H1 (cell line): ENCODE results near the gene SH2B3. TPM values are rescaled to one million over a fixed set of nuclear protein-coding genes. Genes with fewer than 3 reads are reported as not detected.

Source experiments
- CTCF ChIA-PET: fragments of 300-600 bp; sonication (Branson Sonifier 250); formaldehyde crosslinking; loops from one replicate; lab custom pipeline; 2021; ENCODE audit not compliant: partially characterized antibody; lab: Charles Lee
- POLR2A ChIA-PET: fragments of 300-600 bp; sonication (Branson Sonifier 250); formaldehyde crosslinking; loops from one replicate; lab custom pipeline; 2021; ENCODE audit warnings: inconsistent platforms; ENCODE audit not compliant: partially characterized antibody; lab: Charles Lee
- DNase-seq, 2 experiments: peaks; one replicate each; pipeline versions ENCODE4 v3.0.0 to v3.0.0-alpha.2; 2010 to 2022; ENCODE audit warnings: low spot score in 2 of 2, low read depth in 1 of 2, mixed read lengths in 1 of 2
- FAIRE-seq: peaks from 2 replicates; lab custom pipeline; 2011; peaks lifted over from hg19 to GRCh38; lab: Jason Lieb, UNC
- H2AFZ ChIP-seq: 2 replicates; pipeline ENCODE4 v1.8.1; 2012; ENCODE audit warnings: low read length, inconsistent platforms
- H2AK5ac ChIP-seq: 2 replicates; pipeline ENCODE4 v1.6.1; 2013; ENCODE audit warnings: low read depth, low read length
- H2BK120ac ChIP-seq: replicated peaks from 2 replicates; pipeline ENCODE3; 2013; ENCODE audit warnings: low read depth, low read length, inconsistent platforms
- H2BK12ac ChIP-seq: 2 replicates; pipeline ENCODE4 v1.6.1; 2013; ENCODE audit warnings: low read depth, low read length
- H2BK15ac ChIP-seq: 2 replicates; pipeline ENCODE4 v1.6.1; 2013; ENCODE audit warnings: low read length
- H2BK20ac ChIP-seq: 2 replicates; pipeline ENCODE4 v1.6.1; 2013; ENCODE audit warnings: low read length
- H2BK5ac ChIP-seq: 2 replicates; pipeline ENCODE4 v1.6.1; 2013; ENCODE audit warnings: low read depth, low read length
- H3K14ac ChIP-seq: 2 replicates; pipeline ENCODE4 v1.6.1; 2013; ENCODE audit warnings: inconsistent platforms; ENCODE audit not compliant: insufficient read length
- H3K18ac ChIP-seq: 2 replicates; pipeline ENCODE4 v1.6.1; 2013; ENCODE audit warnings: low read length; ENCODE audit errors: extremely low read depth
- H3K23ac ChIP-seq: 2 replicates; pipeline ENCODE4 v1.6.1; 2013; ENCODE audit warnings: inconsistent platforms; ENCODE audit not compliant: insufficient read length
- H3K23me2 ChIP-seq: 2 replicates; pipeline ENCODE4 v1.6.1; 2013; ENCODE audit warnings: low read depth, low read length
- H3K27ac ChIP-seq: 2 replicates; pipeline ENCODE4 v1.6.1; 2011; ENCODE audit warnings: low read depth, low read length, inconsistent platforms
- H3K27me3 ChIP-seq, 4 experiments: replicated peaks in 1 of 4; 1 replicate in 1 of 4; 2 replicates in 3 of 4; pipeline versions ENCODE4 v1.6.1 to v1.8.1; 2011 to 2013; ENCODE audit warnings: low read length in 3 of 4, mild to moderate bottlenecking in 3 of 4, inconsistent platforms in 2 of 4, mixed read lengths in 2 of 4, moderate library complexity in 1 of 4; ENCODE audit not compliant: control insufficient read depth in 3 of 4, insufficient read depth in 3 of 4; ENCODE audit errors: extremely low read depth in 1 of 4
- H3K36me3 ChIP-seq, 4 experiments: 2 replicates each; pipeline versions ENCODE4 v1.6.1 to v1.8.1; 2011 to 2013; ENCODE audit warnings: mild to moderate bottlenecking in 4 of 4, low read length in 3 of 4, moderate library complexity in 2 of 4, control low read depth in 1 of 4, inconsistent platforms in 1 of 4; ENCODE audit not compliant: insufficient read depth in 4 of 4, control insufficient read depth in 2 of 4
- H3K4ac ChIP-seq: replicated peaks from 2 replicates; pipeline ENCODE3; 2013; ENCODE audit warnings: low read length, low read depth, mixed read lengths, inconsistent platforms; ENCODE audit not compliant: insufficient read length
- H3K4me1 ChIP-seq, 4 experiments: replicated peaks in 1 of 4; 1 replicate in 1 of 4; 2 replicates in 3 of 4; pipeline versions ENCODE4 v1.6.1 to v1.8.1; 2011 to 2013; ENCODE audit warnings: low read length in 3 of 4, inconsistent platforms in 2 of 4, mixed read lengths in 1 of 4; ENCODE audit not compliant: insufficient read depth in 4 of 4, control insufficient read depth in 3 of 4
- H3K4me2 ChIP-seq, 2 experiments: 2 replicates each; pipeline versions ENCODE4 v1.6.1 to v1.8.1; 2011 to 2013; ENCODE audit warnings: low read depth in 2 of 2, low read length in 2 of 2, control low read depth in 1 of 2, inconsistent platforms in 1 of 2, mild to moderate bottlenecking in 1 of 2; ENCODE audit not compliant: insufficient read depth in 1 of 2
- H3K4me3 ChIP-seq, 4 experiments: fragments of 200-600, 300-600 bp in 1 of 4; sonication (generic), shearing (Covaris generic), sonication (Bioruptor Twin) in 1 of 4; 2 replicates each; pipeline versions ENCODE4 v1.5.1 to v1.8.1; 2011 to 2016; ENCODE audit warnings: low read length in 4 of 4, low read depth in 3 of 4, control low read depth in 2 of 4, inconsistent platforms in 2 of 4, mild to moderate bottlenecking in 2 of 4, mixed read lengths in 1 of 4, moderate library complexity in 1 of 4; ENCODE audit not compliant: insufficient read depth in 2 of 4; ENCODE audit errors: extremely low read depth in 1 of 4
- H3K56ac ChIP-seq: replicated peaks from 2 replicates; pipeline ENCODE3; 2013; ENCODE audit warnings: low read depth, mild to moderate bottlenecking, mixed read lengths, low read length, inconsistent platforms; ENCODE audit not compliant: insufficient read length
- H3K79me1 ChIP-seq: 2 replicates; pipeline ENCODE4 v1.6.1; 2013; ENCODE audit warnings: low read depth, low read length, control low read depth
- H3K79me2 ChIP-seq, 2 experiments: 2 replicates each; pipeline versions ENCODE4 v1.6.1 to v1.8.1; 2012 to 2013; ENCODE audit warnings: low read length in 2 of 2, mild to moderate bottlenecking in 2 of 2, inconsistent platforms in 1 of 2; ENCODE audit not compliant: insufficient read depth in 2 of 2, control insufficient read depth in 1 of 2
- H3K9ac ChIP-seq, 4 experiments: replicated peaks in 1 of 4; 1 replicate in 1 of 4; 2 replicates in 3 of 4; pipeline versions ENCODE4 v1.6.1 to v1.8.1; 2011 to 2013; ENCODE audit warnings: low read depth in 3 of 4, low read length in 3 of 4, control low read depth in 2 of 4, mild to moderate bottlenecking in 2 of 4, moderate library complexity in 2 of 4, inconsistent platforms in 1 of 4; ENCODE audit errors: extremely low read depth in 1 of 4
- H3K9me3 ChIP-seq, 2 experiments: 2 replicates each; pipeline versions ENCODE4 v1.6.1 to v1.8.1; 2012 to 2013; ENCODE audit warnings: mild to moderate bottlenecking in 2 of 2, moderate library complexity in 2 of 2, control low read depth in 1 of 2, inconsistent platforms in 1 of 2, low read depth in 1 of 2, low read length in 1 of 2, mixed read lengths in 1 of 2; ENCODE audit not compliant: insufficient read depth in 2 of 2
- H4K20me1 ChIP-seq, 2 experiments: replicated peaks in 1 of 2; 2 replicates each; pipeline versions ENCODE3 to v1.8.1; 2011 to 2013; ENCODE audit warnings: inconsistent platforms in 2 of 2, low read length in 2 of 2, mild to moderate bottlenecking in 1 of 2; ENCODE audit not compliant: insufficient read depth in 2 of 2, control insufficient read depth in 1 of 2
- H4K5ac ChIP-seq: 2 replicates; pipeline ENCODE4 v1.6.1; 2013; ENCODE audit warnings: low read length, low read depth, mixed read lengths, inconsistent platforms; ENCODE audit not compliant: insufficient read length
- H4K8ac ChIP-seq: 2 replicates; pipeline ENCODE4 v1.8.0; 2013; ENCODE audit warnings: mild to moderate bottlenecking, moderate library complexity, low read length, inconsistent platforms; ENCODE audit not compliant: insufficient read depth; ENCODE audit errors: extremely low read depth
- H4K91ac ChIP-seq: replicated peaks from 2 replicates; pipeline ENCODE3; 2013; ENCODE audit warnings: low read length, mixed read lengths, inconsistent platforms; ENCODE audit not compliant: insufficient read length
- BACH1 ChIP-seq: IDR thresholded peaks from 2 replicates; pipeline ENCODE4 v1.6.1; 2012; ENCODE audit warnings: low read length, improper control_type of control experiment
- CBX5 ChIP-seq: fragments of 300-800, 300-1000 bp; sonication (generic); IDR thresholded peaks from 2 replicates; pipeline ENCODE4 v1.7.1; 2016; ENCODE audit warnings: antibody characterized with exemption, low read length, low read depth
- CREB1 ChIP-seq: IDR thresholded peaks from 2 replicates; pipeline ENCODE4 v1.6.1; 2012; ENCODE audit warnings: inconsistent platforms
- EZH2 ChIP-seq: fragments of 200-600 bp; sonication (generic); IDR thresholded peaks from 2 replicates; pipeline ENCODE4 v1.7.1; 2012; ENCODE audit warnings: low read depth, mild to moderate bottlenecking, moderate library complexity, low read length, inconsistent platforms; ENCODE audit not compliant: severe bottlenecking
- KDM4A ChIP-seq: IDR thresholded peaks from one replicate; pipeline ENCODE4 v1.7.1; 2012; ENCODE audit warnings: low read depth, mild to moderate bottlenecking, moderate library complexity, low read length, inconsistent platforms; ENCODE audit not compliant: severe bottlenecking
- NRF1 ChIP-seq: IDR thresholded peaks from 2 replicates; pipeline ENCODE4 v1.6.1; 2011; ENCODE audit warnings: mild to moderate bottlenecking, low read depth, low read length, improper control_type of control experiment
- RFX5 ChIP-seq: IDR thresholded peaks from 2 replicates; pipeline ENCODE4 v1.6.1; 2011; ENCODE audit warnings: low read depth, low read length, improper control_type of control experiment, borderline replicate concordance
- SP2 ChIP-seq: IDR thresholded peaks from 2 replicates; pipeline ENCODE4 v1.6.1; 2012; ENCODE audit warnings: mild to moderate bottlenecking, low read length, inconsistent platforms
- WGBS, 2 experiments: shearing (Covaris generic) in 1 of 2; methylation state at CpG; one replicate each; pipeline versions ENCODE4 v1.1.6 to v1.1.7; 2013 to 2015; ENCODE audit warnings: low lambda C conversion rate in 2 of 2, mixed read lengths in 2 of 2, inconsistent platforms in 1 of 2, low coverage in 1 of 2, missing lambda C conversion rate in 1 of 2; ENCODE audit not compliant: insufficient replicate concordance in 2 of 2, insufficient coverage in 1 of 2, insufficient read length in 1 of 2; ENCODE audit errors: extremely low coverage in 1 of 2, missing lambda C conversion rate in 1 of 2; 5-methylcytosine and 5-hydroxymethylcytosine counted together
- polyA plus RNA-seq, 7 experiments: library from polyadenylated mRNA; depleted of rRNA in 3 of 7; stranded (reverse) in 5 of 7; unstranded in 2 of 7; fragments of >200 nt in 5 of 7; fragments of 200-250 nt in 2 of 7; gene quantifications; 1 replicate in 5 of 7; 2 replicates in 1 of 7; 4 replicates in 1 of 7; pipeline versions ENCODE4 v1.2.1 to v1.2.3, GENCODE V29; 2011 to 2013; ENCODE audit warnings: missing spikeins in 2 of 7, mixed read lengths in 2 of 7
- total RNA-seq: library from RNA; stranded (reverse); fragmentation: NEBNext Ultra II Directional; extraction: Animal tissue kit (Norgen Biotek cat#: 25700); gene quantifications from 2 replicates; pipeline ENCODE4 v1.2.1, GENCODE V29; 2021

Gene SH2B3
- total and polyA plus RNA-seq, 2 of the 8 experiments (the other 6 are each of a cell fraction or from before 2014, with no cell fraction given) = 20.8 to 34.1 TPM

DNA sequence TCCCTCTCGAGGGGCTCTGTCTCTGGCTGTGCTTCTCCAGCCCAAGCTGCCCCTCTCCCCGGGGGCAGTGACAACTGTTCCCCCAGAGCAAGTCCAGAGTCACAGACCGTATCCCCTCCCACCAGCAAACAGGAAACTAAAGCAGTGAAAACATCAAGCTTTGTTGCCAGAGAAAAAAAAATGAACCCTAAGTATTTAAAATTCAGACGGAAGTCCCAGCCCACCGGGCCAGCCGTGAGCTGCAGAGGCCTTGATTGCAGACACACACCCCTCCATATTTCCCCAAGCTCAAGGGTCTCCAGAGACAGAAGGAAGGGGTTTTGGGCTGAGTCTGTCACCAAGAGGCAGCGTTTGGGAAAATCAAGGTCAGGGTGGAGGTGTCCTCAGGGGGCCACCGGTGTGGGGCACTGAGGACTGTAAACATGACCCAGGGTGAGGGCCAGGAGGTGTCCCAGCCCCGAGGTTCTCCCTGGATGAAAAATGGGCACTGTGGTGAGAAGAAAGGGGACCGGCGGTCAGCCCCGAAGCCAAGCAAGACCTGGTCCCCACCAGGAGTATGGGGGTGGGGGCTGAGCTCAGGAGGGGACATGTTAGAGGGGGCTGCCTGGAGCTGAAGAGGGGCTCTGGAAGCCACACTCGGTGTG lies 44.5 kb upstream of the SH2B3 start:
- H3K79me1 ChIP-seq = no peaks in the 10 kb centered on the region

More for the DNA sequence above, 44.5 kb upstream of the SH2B3 start:
- H3K36me3 ChIP-seq = peaks cover 0 to 3% (median 0%) of the 10 kb centered on the region in 4 experiments; a peak in 3 of 8 replicates
- TF ChIP-seq CREB1 (no peak), RFX5 (no peak), NRF1 (no peak), SP2 (no peak), CBX5 (no peak), KDM4A (no peak), EZH2 (no peak), BACH1 (no peak)
- no peak overlapping the region for H2BK15ac ChIP-seq
- no peak overlapping the region for H4K5ac ChIP-seq
- no peak overlapping the region for H2AFZ ChIP-seq
- no peak overlapping the region for H3K9ac ChIP-seq
- ChIA-PET CTCF (interaction anchor here (1.3 to 2.5 kb wide), 3 partner anchors 8 to 63 kb away, joined by 3 to 11 read pairs (median 6); partner anchors contain the start of gene PHETA1), POLR2A (interaction anchor here (2.0 to 3.5 kb wide), 2 partner anchors 8 to 43 kb away, joined by 5 to 27 read pairs; partner anchors contain the start of gene PHETA1)
- no peak overlapping the region for H2BK12ac ChIP-seq
- no peak overlapping the region for H3K18ac ChIP-seq
- H2AK5ac ChIP-seq = no peak overlapping the region
- no peak overlapping the region for H3K4me2 ChIP-seq
- 0 out of 2 replicates have a peak overlapping the region, but pooled peaks have one; percentile 4 for H4K8ac ChIP-seq
- no peak overlapping the region for H2BK5ac ChIP-seq
- H3K79me2 ChIP-seq = no peaks in the 10 kb centered on the region
- H4K91ac ChIP-seq = no peak overlapping the region
- H3K4ac ChIP-seq = no peak overlapping the region
- H3K4me1 ChIP-seq = no peaks in the 10 kb centered on the region
- H4K20me1 ChIP-seq = no peaks in the 10 kb centered on the region
- no peaks in the 10 kb centered on the region; the same call in 1 of the 2 replicates for H3K23me2 ChIP-seq
- 90% methylated on average over 13 of the region's 13 CpGs; no CpG with 5 or more reads in 1 of the 2 experiments for WGBS, 2 experiments
- no peak overlapping the region for H3K23ac ChIP-seq
- H2BK120ac ChIP-seq = no peak overlapping the region
- H3K4me3 ChIP-seq = no peak overlapping the region
- no peak overlapping the region for H2BK20ac ChIP-seq
- no peak overlapping the region for H3K56ac ChIP-seq
- no peak overlapping the region for H3K14ac ChIP-seq
- FAIRE-seq (no peak), DNase-seq (no peak)
- no peak overlapping the region for H3K27ac ChIP-seq
- no peaks in the 10 kb centered on the region for H3K27me3 ChIP-seq
- no peaks in the 10 kb centered on the region for H3K9me3 ChIP-seq
